BLaER1 treated with 17β-estradiol and CSF1 and Interleukin-3, amounts not matched to agents 10 nM and 100 nM (cell line): ENCODE measurements around the gene APBA2.
"Not testable (repeated sequence)": the region's sequence is repeated elsewhere in the genome, so short reads cannot be mapped to it uniquely, and the experiment has no call there.

Source experiments
- H3K27ac ChIP-seq, 11 experiments: shearing (Covaris generic); formaldehyde crosslinking; 2 replicates each; pipeline ENCODE4 v1.8.1; 2022
- H3K27me3 ChIP-seq, 11 experiments: shearing (Covaris generic); formaldehyde crosslinking; 2 replicates each; pipeline ENCODE4 v1.8.1; 2022
- H3K36me3 ChIP-seq, 11 experiments: shearing (Covaris generic); formaldehyde crosslinking; 2 replicates each; pipeline ENCODE4 v1.8.1; 2022
- H3K4me1 ChIP-seq, 10 experiments: shearing (Covaris generic); formaldehyde crosslinking; 2 replicates each; pipeline ENCODE4 v1.8.1; 2022
- H3K4me2 ChIP-seq, 11 experiments: shearing (Covaris generic); formaldehyde crosslinking; 2 replicates each; pipeline ENCODE4 v1.8.1; 2022
- H3K4me3 ChIP-seq, 10 experiments: shearing (Covaris generic); formaldehyde crosslinking; 2 replicates each; pipeline ENCODE4 v1.8.1; 2022
- H3K9ac ChIP-seq, 11 experiments: shearing (Covaris generic); formaldehyde crosslinking; 2 replicates each; pipeline ENCODE4 v1.8.1; 2022
- H3K9me3 ChIP-seq, 11 experiments: shearing (Covaris generic); formaldehyde crosslinking; replicated peaks in 1 of 11; 2 replicates each; pipeline ENCODE4 v1.8.1; 2022
- H4K20me1 ChIP-seq, 11 experiments: shearing (Covaris generic); formaldehyde crosslinking; 2 replicates each; pipeline ENCODE4 v1.8.1; 2022
- Cebpa-rat ChIP-seq, 11 experiments: shearing (Covaris generic); IDR thresholded peaks; 2 replicates each; pipeline ENCODE4 v1.8.1; 2022

The APBA2 gene

GRCh38 chr15:28886431-28887338, 911 bp downstream of the APBA2 start:
- Histone ChIP-seq H4K20me1 (peaks cover 0 to 19% (median 0%) of the 10 kb centered on the region in 11 experiments; a peak in 7 of 22 replicates), H3K27ac (peak overlapping the region in 9 of 11 experiments; percentile 64 to 85 (median 83); a peak in 19 of 22 replicates), H3K9me3 (peaks cover 0 to 10% (median 0%) of the 10 kb centered on the region in 11 experiments; a peak in 6 of 22 replicates), H3K36me3 (no peaks in the 10 kb centered on the region), H3K4me2 (peak overlapping the region; percentile 77 to 93 (median 91)), H3K9ac (peak overlapping the region; percentile 51 to 87 (median 82); a peak in 21 of 22 replicates), H3K27me3 (peaks cover 0 to 22% (median 0%) of the 10 kb centered on the region in 11 experiments; a peak in 5 of 22 replicates), H3K4me3 (peak overlapping the region; percentile 60 to 77 (median 69)), H3K4me1 (peaks cover 45 to 72% (median 66%) of the 10 kb centered on the region in 10 experiments)
- no peak for TF ChIP-seq Cebpa-rat (IDR thresholded peaks at IDR 0.05)

- Histone ChIP-seq H3K4me1 (peaks cover 46 to 74% (median 69%) of the 10 kb centered on the region in 10 experiments), H3K27me3 (peaks cover 0 to 22% (median 0%) of the 10 kb centered on the region in 11 experiments; a peak in 5 of 22 replicates), H3K4me2 (peak overlapping the region; percentile 77 to 93 (median 90)), H3K27ac (peak overlapping the region in 9 of 11 experiments; percentile 1 to 85 (median 82); a peak in 10 of 22 replicates), H3K9ac (peak overlapping the region in 9 of 11 experiments; percentile 57 to 87 (median 84); a peak in 15 of 22 replicates), H3K36me3 (no peaks in the 10 kb centered on the region), H3K9me3 (peaks cover 0 to 10% (median 0%) of the 10 kb centered on the region in 11 experiments; a peak in 6 of 22 replicates), H4K20me1 (peaks cover 0 to 19% (median 0%) of the 10 kb centered on the region in 11 experiments; a peak in 7 of 22 replicates), H3K4me3 (peak overlapping the region in 9 of 10 experiments; percentile 60 to 77 (median 69); a peak in 17 of 20 replicates)
- no peak for TF ChIP-seq Cebpa-rat (IDR thresholded peaks at IDR 0.05)
Observed at GRCh38 chr15:28887339-28888174, 1.8 kb downstream of the APBA2 start.

- H3K9me3 ChIP-seq: peaks cover 0 to 10% (median 0%) of the 10 kb centered on the region in 11 experiments; a peak in 6 of 22 replicates
- H3K4me2 ChIP-seq: peak overlapping the region; percentile 30 to 93 (median 90)
- H3K9ac ChIP-seq: peak overlapping the region in 2 of 11 experiments; percentile 85 to 87; a peak in 3 of 22 replicates
- H3K4me3 ChIP-seq: peak overlapping the region in 1 of 10 experiments; percentile 69; a peak in 1 of 20 replicates
- H3K27ac ChIP-seq: peak overlapping the region in 7 of 11 experiments; percentile 15 to 83 (median 42); a peak in 13 of 22 replicates
- H3K4me1 ChIP-seq: peaks cover 46 to 83% (median 78%) of the 10 kb centered on the region in 10 experiments
- H3K27me3 ChIP-seq: peaks cover 0 to 22% (median 0%) of the 10 kb centered on the region in 11 experiments; a peak in 5 of 22 replicates
- TF ChIP-seq Cebpa-rat (IDR thresholded peaks at IDR 0.05): no peak
- peaks cover 0 to 24% (median 0%) of the 10 kb centered on the region in 11 experiments; a peak in 7 of 22 replicates for H4K20me1 ChIP-seq
- H3K36me3 ChIP-seq: no peaks in the 10 kb centered on the region
Observed at GRCh38 chr15:28888302-28888894, 2.6 kb downstream of the APBA2 start.

- Histone ChIP-seq H3K9me3 (peaks cover 0 to 10% (median 0%) of the 10 kb centered on the region in 11 experiments; a peak in 6 of 22 replicates), H3K4me1 (peaks cover 46 to 83% (median 78%) of the 10 kb centered on the region in 10 experiments), H3K4me3 (no peak overlapping the region), H3K4me2 (peak overlapping the region; percentile 30 to 93 (median 90)), H3K27ac (peak overlapping the region in 8 of 11 experiments; percentile 15 to 83 (median 36); a peak in 10 of 22 replicates), H4K20me1 (peaks cover 0 to 24% (median 0%) of the 10 kb centered on the region in 11 experiments; a peak in 7 of 22 replicates), H3K36me3 (no peaks in the 10 kb centered on the region), H3K9ac (peak overlapping the region in 1 of 11 experiments; percentile 20; a peak in 1 of 22 replicates), H3K27me3 (peaks cover 0 to 22% (median 0%) of the 10 kb centered on the region in 11 experiments; a peak in 5 of 22 replicates)
- TF ChIP-seq Cebpa-rat (IDR thresholded peaks at IDR 0.05): no peak
Observed at GRCh38 chr15:28888900-28889299, 3.1 kb downstream of the APBA2 start.

GRCh38 chr15:28889346-28889745, 3.6 kb downstream of the APBA2 start:
- Histone ChIP-seq H3K27me3 (peaks cover 0 to 22% (median 0%) of the 10 kb centered on the region in 11 experiments; a peak in 5 of 22 replicates), H3K27ac (peak overlapping the region in 8 of 11 experiments; percentile 30 to 83 (median 65); a peak in 10 of 22 replicates), H3K4me2 (peak overlapping the region; percentile 30 to 93 (median 90); a peak in 21 of 22 replicates), H3K9ac (0 out of 22 replicates have a peak overlapping the region, but pooled peaks of 2 of the 11 experiments have one; percentile 16 to 20), H3K4me1 (peaks cover 46 to 81% (median 78%) of the 10 kb centered on the region in 10 experiments), H3K4me3 (no peak overlapping the region), H3K36me3 (no peaks in the 10 kb centered on the region), H4K20me1 (peaks cover 0 to 24% (median 0%) of the 10 kb centered on the region in 11 experiments; a peak in 7 of 22 replicates), H3K9me3 (peaks cover 0 to 10% (median 0%) of the 10 kb centered on the region in 11 experiments; a peak in 6 of 22 replicates)
- no peak for TF ChIP-seq Cebpa-rat (IDR thresholded peaks at IDR 0.05)

GRCh38 chr15:28889871-28890270, 4.1 kb downstream of the APBA2 start:
- H3K9ac ChIP-seq: peak overlapping the region in 5 of 11 experiments; percentile 17 to 59 (median 46); a peak in 6 of 22 replicates

DNA sequence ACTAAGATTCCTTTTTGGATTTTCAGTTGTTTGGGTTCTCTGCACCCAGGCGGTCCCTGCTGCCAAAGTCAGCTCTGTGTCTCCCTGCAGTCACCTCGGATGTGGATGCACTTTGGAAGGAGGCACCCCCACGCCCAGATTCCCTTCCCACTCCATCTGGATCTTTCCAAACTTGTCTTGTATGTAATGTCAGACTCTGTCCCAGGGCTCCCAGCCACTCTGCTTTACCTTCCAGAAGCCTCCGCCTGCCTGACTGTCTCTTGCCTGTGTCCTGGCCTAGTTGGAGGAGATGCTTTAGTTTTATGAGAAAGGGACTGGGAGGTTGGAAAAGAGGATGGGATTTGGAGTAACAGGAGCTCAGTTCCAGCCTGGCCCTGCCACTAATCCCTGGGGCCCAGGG, 4.5 kb downstream of the APBA2 start:
- H3K9me3 ChIP-seq, H3K36me3 ChIP-seq, H3K4me3 ChIP-seq: not testable (repeated sequence)
- Histone ChIP-seq H3K27me3 (peaks cover 0 to 12% (median 0%) of the 10 kb centered on the region in 11 experiments; a peak in 4 of 22 replicates), H3K4me1 (peaks cover 46 to 76% (median 71%) of the 10 kb centered on the region in 10 experiments), H4K20me1 (peaks cover 0 to 27% (median 0%) of the 10 kb centered on the region in 11 experiments; a peak in 7 of 22 replicates), H3K9ac (peak overlapping the region in 8 of 11 experiments; percentile 17 to 59 (median 46); a peak in 13 of 22 replicates), H3K27ac (peak overlapping the region in 9 of 11 experiments; percentile 42 to 77 (median 69); a peak in 18 of 22 replicates), H3K4me2 (peak overlapping the region; percentile 47 to 93 (median 90))

More at GRCh38 chr15:28889871-28890270, 4.1 kb downstream of the APBA2 start:
- H3K9me3 ChIP-seq, H3K36me3 ChIP-seq, H3K4me3 ChIP-seq: not testable (repeated sequence)
- Histone ChIP-seq H3K4me1 (peaks cover 46 to 76% (median 75%) of the 10 kb centered on the region in 10 experiments), H3K4me2 (peak overlapping the region in 10 of 11 experiments; percentile 47 to 93 (median 90); a peak in 19 of 22 replicates), H4K20me1 (peaks cover 0 to 24% (median 0%) of the 10 kb centered on the region in 11 experiments; a peak in 7 of 22 replicates), H3K27ac (peak overlapping the region in 9 of 11 experiments; percentile 42 to 77 (median 69); a peak in 18 of 22 replicates), H3K27me3 (peaks cover 0 to 17% (median 0%) of the 10 kb centered on the region in 11 experiments; a peak in 5 of 22 replicates)
